Endodermal cell (in vitro differentiated cells): ENCODE data around the gene YAP1. TPM values are rescaled to one million over a fixed set of nuclear protein-coding genes. Genes with fewer than 3 reads are reported as not detected.

ENCODE experiments used
- DNase-seq: peaks from one replicate; pipeline ENCODE4 v3.0.0-alpha.2; 2017
- H3K27ac ChIP-seq: 2 replicates; pipeline ENCODE4 v1.5.1; 2013; ENCODE audit warnings: mild to moderate bottlenecking, low read depth, low read length, moderate library complexity
- H3K27me3 ChIP-seq: 2 replicates; pipeline ENCODE4 v1.6.1; 2013; ENCODE audit warnings: mild to moderate bottlenecking, low read length, moderate library complexity; ENCODE audit not compliant: insufficient read depth, control insufficient read depth, poor library complexity, severe bottlenecking
- H3K36me3 ChIP-seq: 2 replicates; pipeline ENCODE4 v1.7.0; 2013; ENCODE audit warnings: mild to moderate bottlenecking, low read length, moderate library complexity; ENCODE audit not compliant: control insufficient read depth, insufficient read depth
- H3K4me1 ChIP-seq: one replicate; pipeline ENCODE4 v1.7.0; 2013; ENCODE audit warnings: low read length; ENCODE audit not compliant: control insufficient read depth, insufficient read depth
- H3K4me3 ChIP-seq: 2 replicates; pipeline ENCODE4 v1.5.1; 2013; ENCODE audit warnings: mild to moderate bottlenecking, low read length, moderate library complexity
- H3K9ac ChIP-seq: 2 replicates; pipeline ENCODE4 v1.6.1; 2013; ENCODE audit warnings: mild to moderate bottlenecking, low read length, moderate library complexity; ENCODE audit not compliant: poor library complexity, severe bottlenecking; ENCODE audit errors: extremely low read depth
- H3K9me3 ChIP-seq: 2 replicates; pipeline ENCODE4 v1.6.1; 2013; ENCODE audit warnings: mild to moderate bottlenecking, low read length, moderate library complexity; ENCODE audit not compliant: control insufficient read depth
- H3K27ac Mint-ChIP-seq: 2 replicates; pipeline ENCODE4 v1.8.0; 2020; ENCODE audit warnings: mixed read lengths
- H3K27me3 Mint-ChIP-seq: 2 replicates; pipeline ENCODE4 v1.8.0; 2021; ENCODE audit warnings: mild to moderate bottlenecking, mixed read lengths; ENCODE audit not compliant: insufficient read depth
- H3K36me3 Mint-ChIP-seq: 2 replicates; pipeline ENCODE4 v1.8.0; 2020; ENCODE audit warnings: low read depth, mixed read lengths
- H3K4me1 Mint-ChIP-seq: 2 replicates; pipeline ENCODE4 v1.8.0; 2020; ENCODE audit warnings: mixed read lengths
- H3K4me3 Mint-ChIP-seq: 2 replicates; pipeline ENCODE4 v1.8.0; 2020; ENCODE audit warnings: mild to moderate bottlenecking, moderate library complexity, mixed read lengths
- H3K9me3 Mint-ChIP-seq: 2 replicates; pipeline ENCODE4 v1.8.0; 2020; ENCODE audit warnings: mild to moderate bottlenecking, mixed read lengths
- CTCF ChIP-seq: fragments of 200-600 bp; sonication (generic); conservative IDR thresholded peaks from 2 replicates; pipeline ENCODE4 v1.5.0; 2021; ENCODE audit warnings: antibody characterized with exemption, mild to moderate bottlenecking
- WGBS, 2 experiments: methylation state at CpG; one replicate each; pipeline versions ENCODE4 v1.1.5 to v1.1.7; 2013; ENCODE audit warnings: missing lambda C conversion rate in 2 of 2, mixed read lengths in 1 of 2; ENCODE audit not compliant: insufficient coverage in 1 of 2, insufficient read length in 1 of 2; 5-methylcytosine and 5-hydroxymethylcytosine counted together
- total RNA-seq, 2 donors: library from RNA; stranded (reverse); fragmentation: NEBNext Ultra II Directional in 1 of 2; extraction: Animal tissue kit (Norgen Biotek cat#: 25700) in 1 of 2; gene quantifications; 2 replicates in 1 of 2; 3 replicates in 1 of 2; pipeline ENCODE4 v1.2.1, GENCODE V29; 2021

Gene YAP1
- total RNA-seq, 2 donors from 2014 or later, result 224 to 228 TPM

DNA sequence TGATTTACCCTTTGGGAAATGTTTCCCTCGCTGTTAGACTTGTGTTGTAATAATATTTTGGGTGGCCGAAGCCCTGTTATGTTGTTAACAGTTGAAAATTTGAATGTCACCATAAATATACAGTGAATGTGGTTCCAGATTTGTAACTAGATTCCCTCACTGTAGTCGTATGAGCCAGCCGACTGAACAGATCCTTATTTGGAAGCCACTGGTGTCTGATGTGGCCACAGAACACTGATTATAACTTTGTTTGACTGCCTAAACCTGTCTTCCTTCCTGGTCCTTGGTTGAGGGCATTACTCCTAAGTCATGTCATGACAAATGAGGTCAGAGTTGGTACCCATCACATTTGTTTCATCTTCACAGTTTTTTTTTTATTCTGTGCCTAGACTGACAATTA lies 45.4 kb downstream of the YAP1 start:
- no peak overlapping the region for H3K27ac Mint-ChIP-seq
- Histone ChIP-seq H3K27ac (no peak overlapping the region), H3K27me3 (no peaks in the 10 kb centered on the region), H3K36me3 (peaks cover 39% of the 10 kb centered on the region), H3K4me3 (no peak overlapping the region), H3K9me3 (no peaks in the 10 kb centered on the region), H3K9ac (no peak overlapping the region), H3K4me1 (no peaks in the 10 kb centered on the region)
- no peak for TF ChIP-seq CTCF
- DNase-seq, result no peak
- no peaks in the 10 kb centered on the region for H3K9me3 Mint-ChIP-seq
- no peak overlapping the region for H3K4me3 Mint-ChIP-seq
- WGBS, 2 experiments, result 93% methylated on average over 2 to 4 of the region's 4 CpGs
- peaks cover 48% of the 10 kb centered on the region for H3K4me1 Mint-ChIP-seq
- no peaks in the 10 kb centered on the region for H3K27me3 Mint-ChIP-seq
- H3K36me3 Mint-ChIP-seq, result peaks cover 5% of the 10 kb centered on the region

- H3K9me3 ChIP-seq, result no peaks in the 10 kb centered on the region
- no peak overlapping the region for H3K27ac ChIP-seq
- Mint-ChIP-seq H3K4me1 (peaks cover 50% of the 10 kb centered on the region), H3K27me3 (no peaks in the 10 kb centered on the region), H3K9me3 (no peaks in the 10 kb centered on the region), H3K4me3 (no peak overlapping the region), H3K36me3 (peaks cover 8% of the 10 kb centered on the region), H3K27ac (peak overlapping the region; percentile 29)
- 72% methylated on average over 2 of the region's 2 CpGs; no CpG with 5 or more reads in 1 of the 2 experiments for WGBS, 2 experiments
- DNase-seq, result no peak
- no peak for TF ChIP-seq CTCF
- no peaks in the 10 kb centered on the region for H3K4me1 ChIP-seq
- H3K4me3 ChIP-seq, result no peak overlapping the region
- H3K27me3 ChIP-seq, result no peaks in the 10 kb centered on the region
- H3K36me3 ChIP-seq, result peaks cover 39% of the 10 kb centered on the region
- no peak overlapping the region for H3K9ac ChIP-seq
Measured at GRCh38 chr11:102157219-102157618, 47.0 kb downstream of the YAP1 start.

DNA sequence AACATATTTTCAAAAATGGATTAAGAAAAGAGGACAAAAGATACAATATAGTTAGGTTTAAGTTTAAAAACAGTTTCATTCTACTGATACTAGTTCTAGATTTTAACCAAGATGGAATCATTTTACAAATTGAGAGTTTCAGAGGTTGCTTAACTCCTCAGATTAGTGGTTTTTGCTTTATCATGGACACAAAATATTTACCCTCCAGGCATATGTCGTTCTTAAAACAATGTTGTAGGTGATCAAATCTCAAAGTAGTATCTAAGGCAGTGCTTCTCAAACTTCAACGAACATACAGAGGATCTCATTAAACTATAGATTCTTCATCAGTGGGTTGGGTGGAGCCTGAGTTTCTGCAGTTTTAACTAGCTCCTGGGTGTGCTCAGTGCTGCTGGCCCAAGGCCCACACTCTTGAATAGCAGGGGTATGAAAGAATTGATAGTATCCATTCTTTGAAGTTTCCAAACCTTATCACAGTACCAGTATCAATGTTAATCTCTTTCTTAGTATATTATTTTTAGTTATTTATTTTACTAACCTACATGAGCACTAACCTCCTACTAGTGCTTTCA lies 48.0 kb downstream of the YAP1 start:
- DNase-seq, result no peak
- Histone ChIP-seq H3K27me3 (no peaks in the 10 kb centered on the region), H3K9ac (no peak overlapping the region), H3K4me3 (no peak overlapping the region), H3K27ac (no peak overlapping the region), H3K4me1 (no peaks in the 10 kb centered on the region), H3K36me3 (peaks cover 42% of the 10 kb centered on the region), H3K9me3 (no peaks in the 10 kb centered on the region)
- 81% methylated on average over 2 of the region's 2 CpGs; no CpG with 5 or more reads in 1 of the 2 experiments for WGBS, 2 experiments
- H3K4me3 Mint-ChIP-seq, result no peak overlapping the region
- no peak for TF ChIP-seq CTCF
- H3K27me3 Mint-ChIP-seq, result no peaks in the 10 kb centered on the region
- H3K27ac Mint-ChIP-seq, result peak overlapping the region; percentile 31
- peaks cover 41% of the 10 kb centered on the region for H3K4me1 Mint-ChIP-seq
- peaks cover 17% of the 10 kb centered on the region for H3K36me3 Mint-ChIP-seq
- no peaks in the 10 kb centered on the region for H3K9me3 Mint-ChIP-seq
